Measurements from ENCODE around the gene C14orf119. TPM values are rescaled to one million over a fixed set of nuclear protein-coding genes. Genes with fewer than 3 reads are reported as not detected.

The C14orf119 gene
- total and polyA plus RNA-seq, 9 of the 15 experiments (the other 6 are each of a cell fraction or from before 2014, with no cell fraction given), result 36.7 to 251 (median 51.8) TPM

GRCh38 chr14:23128969-23129758 is 33.9 kb downstream of the C14orf119 start (continued):
- TF ChIP-seq NKRF (IDR thresholded peaks at IDR 0.05; ENCODE audit: borderline replicate concordance) (no peak), TBP (optimal IDR thresholded peaks at IDR 0.05; ENCODE audit: low read depth, low read length) (no peak), SRF (CRISPR knock-in tag; IDR thresholded peaks at IDR 0.05) (no peak), BRF2 (IDR thresholded peaks at IDR 0.05; ENCODE audit: borderline replicate concordance, insufficient read depth, insufficient read length) (no peak), SLC30A9 (CRISPR knock-in tag; IDR thresholded peaks at IDR 0.05) (no peak), ZNF24 (IDR thresholded peaks at IDR 0.05) (no peak), ZC3H11A (IDR thresholded peaks at IDR 0.05; ENCODE audit: low read depth, low read length) (no peak), FOXJ2 (tag; IDR thresholded peaks at IDR 0.05) (no peak), FOXJ3 (CRISPR knock-in tag; IDR thresholded peaks at IDR 0.05) (no peak), GTF2A2 (tag; IDR thresholded peaks at IDR 0.05) (no peak), TFAM (CRISPR knock-in tag; conservative IDR thresholded peaks at IDR 0.05) (no peak), ARID3A (IDR thresholded peaks at IDR 0.05; ENCODE audit: borderline replicate concordance, low read depth, low read length) (no peak), PTRF (tag; IDR thresholded peaks at IDR 0.05) (no peak), GATA2 (CRISPR knock-in tag; IDR thresholded peaks at IDR 0.05) (no peak), ZNF324 (CRISPR knock-in tag; IDR thresholded peaks at IDR 0.05) (no peak), NFATC3 (IDR thresholded peaks at IDR 0.05) (no peak), HEY1 (CRISPR knock-in tag; IDR thresholded peaks at IDR 0.05; ENCODE audit: borderline replicate concordance) (no peak), ETS1 (conservative IDR thresholded peaks at IDR 0.05; ENCODE audit: control insufficient read depth, low read depth, low read length) (no peak), ATF1 (CRISPR knock-in tag; IDR thresholded peaks at IDR 0.05) (no peak), ATF1 (tag; IDR thresholded peaks at IDR 0.05) (0 out of 2 replicates have a peak, but pooled peaks have one; percentile 41)

Data from K562 (cell line).